SH-SY5Y (cell line): ENCODE results near the gene SVIL.

Experiments
- GATA2 ChIP-seq: IDR thresholded peaks from 2 replicates; pipeline ENCODE4 v1.6.1; 2011; ENCODE audit warnings: mild to moderate bottlenecking, low read depth, low read length
- GATA3 ChIP-seq: IDR thresholded peaks from 2 replicates; pipeline ENCODE4 v1.6.1; 2011; ENCODE audit warnings: low read depth, mild to moderate bottlenecking, low read length, moderate library complexity

DNA sequence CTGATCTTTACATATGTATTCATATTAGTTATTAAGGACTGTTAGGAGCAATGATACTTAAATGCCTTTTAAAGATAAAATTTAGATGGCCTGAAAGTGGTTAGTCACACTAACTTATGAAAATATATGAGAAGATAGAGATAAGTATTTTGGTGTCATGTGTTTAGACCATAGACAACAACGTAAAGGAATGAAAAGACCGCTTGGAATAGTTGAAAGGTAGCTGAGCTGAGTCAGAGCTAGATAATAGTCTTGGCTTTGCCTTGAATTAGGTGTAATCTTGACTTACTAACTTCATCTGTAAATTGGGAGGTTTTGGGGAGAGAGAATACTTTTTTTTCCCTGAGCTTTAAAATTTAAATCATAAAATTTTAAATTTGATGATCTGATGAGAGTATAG is 218.9 kb downstream of the SVIL start:
- no peak for TF ChIP-seq GATA2
- TF ChIP-seq GATA3 = no peak
